GM23338 (cell line): ENCODE measurements around the gene BRICD5. TPM values are rescaled to one million over a fixed set of nuclear protein-coding genes. Genes with fewer than 3 reads are reported as not detected.

Experiments used
- ATAC-seq: fragments of 200-7000 bp; cut with Tn5 transposase; 3 replicates; pipeline ENCODE4 v1.9.1; 2020
- DNase-seq: peaks from one replicate; pipeline ENCODE4 v3.0.0-alpha.2; 2015; ENCODE audit warnings: low spot score
- H2AFZ ChIP-seq: fragments of 200-600 bp; sonication (generic); 2 replicates; pipeline ENCODE4 v1.8.0; 2016; ENCODE audit warnings: antibody characterized with exemption, mild to moderate bottlenecking, moderate library complexity
- H3F3A ChIP-seq: fragments of 200-600 bp; sonication (generic); replicated peaks from 2 replicates; pipeline ENCODE4 v1.8.0; 2017; ENCODE audit warnings: antibody characterized with exemption, mixed run types, low read depth
- H3K27ac ChIP-seq: fragments of 200-600 bp; sonication (generic); 2 replicates; pipeline ENCODE4 v1.6.1; 2016; ENCODE audit warnings: low read depth
- H3K27me3 ChIP-seq: fragments of 200-600 bp; sonication (generic); 2 replicates; pipeline ENCODE4 v1.8.0; 2016; ENCODE audit warnings: mild to moderate bottlenecking, mixed run types, moderate library complexity; ENCODE audit not compliant: insufficient read depth
- H3K36me3 ChIP-seq: fragments of 200-600 bp; sonication (generic); 2 replicates; pipeline ENCODE4 v1.8.0; 2016; ENCODE audit warnings: mild to moderate bottlenecking; ENCODE audit not compliant: insufficient read depth
- H3K4me1 ChIP-seq: fragments of 200-600 bp; sonication (generic); 2 replicates; pipeline ENCODE4 v1.8.0; 2016; ENCODE audit warnings: mild to moderate bottlenecking, moderate library complexity; ENCODE audit not compliant: insufficient read depth
- H3K4me2 ChIP-seq: fragments of 200-600 bp; sonication (generic); 2 replicates; pipeline ENCODE4 v1.7.1; 2017; ENCODE audit warnings: mixed run types
- H3K4me3 ChIP-seq: fragments of 200-600 bp; sonication (generic); 2 replicates; pipeline ENCODE4 v1.6.1; 2016; ENCODE audit warnings: mixed run types
- H3K79me2 ChIP-seq: fragments of 200-600 bp; sonication (generic); replicated peaks from 2 replicates; pipeline ENCODE4 v1.8.0; 2017; ENCODE audit warnings: mild to moderate bottlenecking; ENCODE audit not compliant: insufficient read depth
- H3K9me2 ChIP-seq: fragments of 200-600 bp; sonication (generic); 2 replicates; pipeline ENCODE4 v1.8.0; 2017; ENCODE audit not compliant: insufficient read depth
- H4K20me1 ChIP-seq: fragments of 200-600 bp; sonication (generic); replicated peaks from 2 replicates; pipeline ENCODE4 v1.8.0; 2017; ENCODE audit warnings: mild to moderate bottlenecking; ENCODE audit not compliant: insufficient read depth
- H3K27ac Mint-ChIP-seq: 2 replicates; pipeline ENCODE4 v1.8.0; 2020; ENCODE audit warnings: inconsistent platforms, mild to moderate bottlenecking, moderate library complexity, mixed read lengths
- H3K27me3 Mint-ChIP-seq: 3 replicates; pipeline ENCODE4 v1.8.0; 2022; ENCODE audit warnings: low read depth, mild to moderate bottlenecking, moderate library complexity, mixed read lengths, inconsistent platforms; ENCODE audit not compliant: insufficient read depth, poor library complexity
- H3K36me3 Mint-ChIP-seq: 3 replicates; pipeline ENCODE4 v1.8.0; 2021; ENCODE audit warnings: low read depth, mild to moderate bottlenecking, inconsistent platforms, moderate library complexity, mixed read lengths
- H3K4me1 Mint-ChIP-seq: 3 replicates; pipeline ENCODE4 v1.8.0; 2020; ENCODE audit warnings: mild to moderate bottlenecking, inconsistent platforms, mixed read lengths
- H3K4me3 Mint-ChIP-seq: 3 replicates; pipeline ENCODE4 v1.8.0; 2021; ENCODE audit warnings: moderate library complexity, mild to moderate bottlenecking, inconsistent platforms, mixed read lengths
- H3K9me3 Mint-ChIP-seq: 3 replicates; pipeline ENCODE4 v1.8.0; 2020; ENCODE audit warnings: moderate library complexity, mild to moderate bottlenecking, inconsistent platforms, mixed read lengths
- NANOG ChIP-seq: IDR thresholded peaks from 2 replicates; pipeline ENCODE4 v1.6.1; 2016; ENCODE audit warnings: antibody characterized with exemption, borderline replicate concordance
- POLR2AphosphoS5 ChIP-seq: IDR thresholded peaks from 2 replicates; pipeline ENCODE4 v1.6.1; 2016; ENCODE audit warnings: antibody characterized with exemption, low read depth
- polyA plus RNA-seq: library from polyadenylated mRNA; unstranded; fragments of >200 nt; fragmentation: Nextera tagmentation; extraction: Ambion mirVana; gene quantifications from 2 replicates; pipeline ENCODE4 v1.2.1, GENCODE V29; 2016
- total RNA-seq: library from RNA; depleted of rRNA; stranded (reverse); fragments of >200 nt; shearing (Covaris generic); gene quantifications from 2 replicates; pipeline ENCODE4 v1.2.3, GENCODE V29; 2014
- TF ChIP-seq, protein P1 (sequence below): fragments of 250-450 bp; sonication (Bioruptor Pico); IDR thresholded peaks from 2 replicates; pipeline ENCODE4 v1.5.0; 2020; ENCODE audit warnings: mild to moderate bottlenecking, moderate library complexity

The BRICD5 gene
- total and polyA plus RNA-seq, 2 experiments from 2014 or later, result 5.3 to 6.3 TPM

DNA sequence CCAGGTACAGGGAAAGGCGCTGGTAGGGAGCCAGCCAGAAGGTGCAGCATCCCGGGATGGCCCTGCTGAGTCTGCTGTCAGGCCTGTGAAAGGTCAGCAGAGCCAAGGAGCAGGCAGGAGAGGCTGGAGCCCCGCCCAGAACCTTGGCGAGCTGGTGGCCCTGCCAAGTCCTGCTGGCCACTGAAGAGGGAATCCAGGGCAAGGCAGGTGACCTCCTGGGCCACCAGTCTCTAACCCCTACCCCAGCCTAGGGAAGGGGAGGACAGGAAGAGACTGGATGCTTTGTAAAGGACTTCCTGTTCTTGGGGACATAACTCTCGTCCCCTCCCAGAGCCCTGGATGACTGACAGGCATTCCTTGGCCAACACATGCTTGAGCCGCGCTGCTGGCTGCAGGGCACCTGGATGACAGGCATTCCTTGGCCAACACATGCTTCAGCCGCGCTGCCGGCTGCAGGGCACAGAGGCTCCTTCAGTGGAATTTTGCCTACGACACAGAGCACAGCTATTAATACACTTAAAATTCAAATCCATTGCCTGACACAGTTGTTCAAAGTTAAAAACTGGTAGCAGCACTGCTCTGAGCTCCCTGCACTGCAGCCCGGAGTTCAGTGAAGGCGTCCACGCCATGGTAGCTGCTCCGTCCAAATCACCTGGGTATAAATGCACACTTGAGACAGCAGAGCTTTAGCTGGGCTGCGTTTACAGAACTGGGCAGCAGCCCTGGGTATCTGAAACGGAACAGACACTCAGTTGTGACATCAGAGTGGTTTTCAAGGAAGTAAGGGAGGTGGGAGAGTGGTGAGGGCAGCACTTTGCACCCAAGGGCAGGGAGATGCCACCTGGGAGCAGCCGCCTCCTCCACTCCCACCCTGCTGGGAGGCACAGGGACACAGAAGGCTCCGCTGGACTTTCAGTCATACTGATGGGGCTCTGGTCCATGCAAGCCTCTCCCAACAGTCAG is 2.0 kb upstream of the BRICD5 start (continued):
- TF ChIP-seq, protein P1, sequence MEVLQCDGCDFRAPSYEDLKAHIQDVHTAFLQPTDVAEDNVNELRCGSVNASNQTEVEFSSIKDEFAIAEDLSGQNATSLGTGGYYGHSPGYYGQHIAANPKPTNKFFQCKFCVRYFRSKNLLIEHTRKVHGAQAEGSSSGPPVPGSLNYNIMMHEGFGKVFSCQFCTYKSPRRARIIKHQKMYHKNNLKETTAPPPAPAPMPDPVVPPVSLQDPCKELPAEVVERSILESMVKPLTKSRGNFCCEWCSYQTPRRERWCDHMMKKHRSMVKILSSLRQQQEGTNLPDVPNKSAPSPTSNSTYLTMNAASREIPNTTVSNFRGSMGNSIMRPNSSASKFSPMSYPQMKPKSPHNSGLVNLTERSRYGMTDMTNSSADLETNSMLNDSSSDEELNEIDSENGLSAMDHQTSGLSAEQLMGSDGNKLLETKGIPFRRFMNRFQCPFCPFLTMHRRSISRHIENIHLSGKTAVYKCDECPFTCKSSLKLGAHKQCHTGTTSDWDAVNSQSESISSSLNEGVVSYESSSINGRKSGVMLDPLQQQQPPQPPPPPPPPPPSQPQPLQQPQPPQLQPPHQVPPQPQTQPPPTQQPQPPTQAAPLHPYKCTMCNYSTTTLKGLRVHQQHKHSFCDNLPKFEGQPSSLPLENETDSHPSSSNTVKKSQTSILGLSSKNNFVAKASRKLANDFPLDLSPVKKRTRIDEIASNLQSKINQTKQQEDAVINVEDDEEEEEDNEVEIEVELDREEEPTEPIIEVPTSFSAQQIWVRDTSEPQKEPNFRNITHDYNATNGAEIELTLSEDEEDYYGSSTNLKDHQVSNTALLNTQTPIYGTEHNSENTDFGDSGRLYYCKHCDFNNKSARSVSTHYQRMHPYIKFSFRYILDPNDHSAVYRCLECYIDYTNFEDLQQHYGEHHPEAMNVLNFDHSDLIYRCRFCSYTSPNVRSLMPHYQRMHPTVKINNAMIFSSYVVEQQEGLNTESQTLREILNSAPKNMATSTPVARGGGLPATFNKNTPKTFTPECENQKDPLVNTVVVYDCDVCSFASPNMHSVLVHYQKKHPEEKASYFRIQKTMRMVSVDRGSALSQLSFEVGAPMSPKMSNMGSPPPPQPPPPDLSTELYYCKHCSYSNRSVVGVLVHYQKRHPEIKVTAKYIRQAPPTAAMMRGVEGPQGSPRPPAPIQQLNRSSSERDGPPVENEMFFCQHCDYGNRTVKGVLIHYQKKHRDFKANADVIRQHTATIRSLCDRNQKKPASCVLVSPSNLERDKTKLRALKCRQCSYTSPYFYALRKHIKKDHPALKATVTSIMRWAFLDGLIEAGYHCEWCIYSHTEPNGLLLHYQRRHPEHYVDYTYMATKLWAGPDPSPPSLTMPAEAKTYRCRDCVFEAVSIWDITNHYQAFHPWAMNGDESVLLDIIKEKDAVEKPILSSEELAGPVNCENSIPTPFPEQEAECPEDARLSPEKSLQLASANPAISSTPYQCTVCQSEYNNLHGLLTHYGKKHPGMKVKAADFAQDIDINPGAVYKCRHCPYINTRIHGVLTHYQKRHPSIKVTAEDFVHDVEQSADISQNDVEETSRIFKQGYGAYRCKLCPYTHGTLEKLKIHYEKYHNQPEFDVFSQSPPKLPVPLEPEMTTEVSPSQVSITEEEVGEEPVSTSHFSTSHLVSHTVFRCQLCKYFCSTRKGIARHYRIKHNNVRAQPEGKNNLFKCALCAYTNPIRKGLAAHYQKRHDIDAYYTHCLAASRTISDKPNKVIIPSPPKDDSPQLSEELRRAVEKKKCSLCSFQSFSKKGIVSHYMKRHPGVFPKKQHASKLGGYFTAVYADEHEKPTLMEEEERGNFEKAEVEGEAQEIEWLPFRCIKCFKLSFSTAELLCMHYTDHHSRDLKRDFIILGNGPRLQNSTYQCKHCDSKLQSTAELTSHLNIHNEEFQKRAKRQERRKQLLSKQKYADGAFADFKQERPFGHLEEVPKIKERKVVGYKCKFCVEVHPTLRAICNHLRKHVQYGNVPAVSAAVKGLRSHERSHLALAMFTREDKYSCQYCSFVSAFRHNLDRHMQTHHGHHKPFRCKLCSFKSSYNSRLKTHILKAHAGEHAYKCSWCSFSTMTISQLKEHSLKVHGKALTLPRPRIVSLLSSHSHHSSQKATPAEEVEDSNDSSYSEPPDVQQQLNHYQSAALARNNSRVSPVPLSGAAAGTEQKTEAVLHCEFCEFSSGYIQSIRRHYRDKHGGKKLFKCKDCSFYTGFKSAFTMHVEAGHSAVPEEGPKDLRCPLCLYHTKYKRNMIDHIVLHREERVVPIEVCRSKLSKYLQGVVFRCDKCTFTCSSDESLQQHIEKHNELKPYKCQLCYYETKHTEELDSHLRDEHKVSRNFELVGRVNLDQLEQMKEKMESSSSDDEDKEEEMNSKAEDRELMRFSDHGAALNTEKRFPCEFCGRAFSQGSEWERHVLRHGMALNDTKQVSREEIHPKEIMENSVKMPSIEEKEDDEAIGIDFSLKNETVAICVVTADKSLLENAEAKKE (CRISPR knock-in tag), result no peak

DNA sequence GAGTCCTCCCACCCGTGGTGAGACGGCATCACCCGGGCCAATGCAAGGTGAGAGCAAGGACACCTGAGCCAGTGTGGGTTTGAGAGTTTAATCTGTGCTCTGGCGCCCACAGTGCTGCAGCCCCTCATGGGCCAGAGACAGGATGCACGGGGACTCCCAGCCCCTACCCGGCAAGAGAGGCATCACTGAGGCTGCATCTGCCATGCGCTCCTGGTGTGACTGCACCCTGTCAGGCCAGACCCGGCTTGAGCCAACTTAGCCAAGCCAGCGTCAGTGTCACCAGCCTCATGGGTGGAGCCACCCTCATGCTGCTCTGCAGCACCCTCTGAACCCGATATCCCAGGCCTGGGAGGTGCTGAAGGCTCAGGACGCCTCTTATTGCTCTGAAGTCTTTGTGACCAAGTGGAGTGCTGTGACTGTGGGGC is 1.3 kb upstream of the BRICD5 start:
- TF ChIP-seq POLR2AphosphoS5 (peak; percentile 54; the same call in 1 of the 2 replicates), NANOG (no peak)
- Histone ChIP-seq H3K36me3 (0 out of 2 replicates have a peak, but pooled peaks cover 5% of the 10 kb centered on the region), H3K79me2 (peaks cover 19% of the 10 kb centered on the region), H2AFZ (no peak overlapping the region), H4K20me1 (peaks cover 18% of the 10 kb centered on the region), H3K4me1 (peaks cover 10% of the 10 kb centered on the region; the same call in 1 of the 2 replicates), H3F3A (peaks cover 36% of the 10 kb centered on the region; the same call in 1 of the 2 replicates), H3K9me2 (no peaks in the 10 kb centered on the region), H3K4me2 (no peak overlapping the region), H3K4me3 (no peak overlapping the region), H3K27me3 (no peaks in the 10 kb centered on the region), H3K27ac (no peak overlapping the region)
- DNase-seq, result no peak
- peak overlapping the region; percentile 52 for H3K4me3 Mint-ChIP-seq
- peaks cover 20% of the 10 kb centered on the region for H3K27me3 Mint-ChIP-seq
- peak overlapping the region; percentile 77 for H3K27ac Mint-ChIP-seq
- peaks cover 31% of the 10 kb centered on the region for H3K36me3 Mint-ChIP-seq
- H3K4me1 Mint-ChIP-seq, result peaks cover 23% of the 10 kb centered on the region
- no peaks in the 10 kb centered on the region; the same call in 2 of the 3 replicates for H3K9me3 Mint-ChIP-seq
- no peak for ATAC-seq
